Measurements from ENCODE around the gene GPRC5B.

GPRC5B gene

DNA sequence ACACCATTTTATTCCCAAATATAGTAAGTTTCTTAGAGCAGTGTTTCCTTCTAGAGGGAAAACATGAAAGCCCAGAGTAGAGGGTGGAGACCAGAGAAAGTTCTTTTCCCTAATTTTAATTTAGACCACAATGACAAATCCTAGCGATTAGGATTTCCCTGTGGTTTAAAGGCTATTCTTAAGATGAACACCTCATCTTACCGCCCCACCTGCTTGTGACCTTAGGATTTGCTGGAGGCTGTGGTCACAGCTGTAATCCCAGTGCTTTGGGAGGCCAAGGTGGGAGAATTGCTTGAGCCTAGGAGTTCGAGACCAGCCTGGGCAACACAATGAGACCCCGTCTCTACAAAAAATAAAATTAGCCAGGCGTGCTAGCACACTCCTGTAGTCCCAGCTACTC lies 51.1 kb downstream of the GPRC5B start:
- no peak for TF ChIP-seq CTCF (conservative IDR thresholded peaks at IDR 0.05; ENCODE audit: low read depth, low read length)
- no peak for DNase-seq (ENCODE audit: low read depth)
- no peak overlapping the region for H3K4me3 ChIP-seq (ENCODE audit: low read depth, low read length)

- no peak for TF ChIP-seq CTCF (conservative IDR thresholded peaks at IDR 0.05; ENCODE audit: low read depth, low read length)
- no peak for DNase-seq (ENCODE audit: low read depth)
- H3K4me3 ChIP-seq (ENCODE audit: low read depth, low read length): no peak overlapping the region
Observed at GRCh38 chr16:19833176-19833575, 51.5 kb downstream of the GPRC5B start.

GRCh38 chr16:19831678-19832077 lies 53.0 kb downstream of the GPRC5B start:
- DNase-seq (ENCODE audit: low read depth): peak; percentile 91
- H3K4me3 ChIP-seq (ENCODE audit: low read depth, low read length): no peak overlapping the region
- TF ChIP-seq CTCF (conservative IDR thresholded peaks at IDR 0.05; ENCODE audit: low read depth, low read length): no peak

DNA sequence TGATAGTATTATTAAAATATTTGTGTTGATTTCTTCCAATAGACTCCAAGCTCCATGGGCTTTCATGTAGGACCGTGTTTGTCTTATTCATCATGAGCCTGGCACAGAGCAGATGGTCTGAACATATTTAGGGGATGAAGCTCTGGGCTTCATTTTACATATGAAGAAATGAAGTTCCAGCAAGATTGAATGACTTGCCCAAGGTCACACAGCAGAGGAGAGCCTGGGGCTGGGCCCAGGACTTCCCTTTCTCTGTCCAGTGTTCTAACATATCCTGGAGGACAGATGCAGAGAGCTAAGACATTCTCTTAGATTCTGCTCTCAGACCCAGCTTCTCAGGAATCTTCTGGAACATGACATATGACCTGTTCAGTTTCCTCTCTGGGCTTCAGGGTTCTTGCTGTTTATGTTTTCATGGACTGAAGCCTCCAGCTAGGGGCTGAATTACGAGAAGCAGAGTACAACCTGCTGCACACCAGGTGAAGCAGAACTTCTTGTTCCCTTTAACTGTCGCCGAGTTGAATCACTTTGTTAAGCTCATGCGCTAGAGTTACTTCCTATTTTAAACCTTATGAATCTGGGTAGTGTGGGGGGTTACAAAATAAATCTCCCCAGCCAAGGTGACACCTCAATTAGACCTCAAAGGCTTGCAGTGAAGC lies 53.6 kb downstream of the GPRC5B start:
- no peak for TF ChIP-seq CTCF (conservative IDR thresholded peaks at IDR 0.05; ENCODE audit: low read depth, low read length)
- DNase-seq (ENCODE audit: low read depth): peak; percentile 71
- H3K4me3 ChIP-seq (ENCODE audit: low read depth, low read length): no peak overlapping the region

DNA sequence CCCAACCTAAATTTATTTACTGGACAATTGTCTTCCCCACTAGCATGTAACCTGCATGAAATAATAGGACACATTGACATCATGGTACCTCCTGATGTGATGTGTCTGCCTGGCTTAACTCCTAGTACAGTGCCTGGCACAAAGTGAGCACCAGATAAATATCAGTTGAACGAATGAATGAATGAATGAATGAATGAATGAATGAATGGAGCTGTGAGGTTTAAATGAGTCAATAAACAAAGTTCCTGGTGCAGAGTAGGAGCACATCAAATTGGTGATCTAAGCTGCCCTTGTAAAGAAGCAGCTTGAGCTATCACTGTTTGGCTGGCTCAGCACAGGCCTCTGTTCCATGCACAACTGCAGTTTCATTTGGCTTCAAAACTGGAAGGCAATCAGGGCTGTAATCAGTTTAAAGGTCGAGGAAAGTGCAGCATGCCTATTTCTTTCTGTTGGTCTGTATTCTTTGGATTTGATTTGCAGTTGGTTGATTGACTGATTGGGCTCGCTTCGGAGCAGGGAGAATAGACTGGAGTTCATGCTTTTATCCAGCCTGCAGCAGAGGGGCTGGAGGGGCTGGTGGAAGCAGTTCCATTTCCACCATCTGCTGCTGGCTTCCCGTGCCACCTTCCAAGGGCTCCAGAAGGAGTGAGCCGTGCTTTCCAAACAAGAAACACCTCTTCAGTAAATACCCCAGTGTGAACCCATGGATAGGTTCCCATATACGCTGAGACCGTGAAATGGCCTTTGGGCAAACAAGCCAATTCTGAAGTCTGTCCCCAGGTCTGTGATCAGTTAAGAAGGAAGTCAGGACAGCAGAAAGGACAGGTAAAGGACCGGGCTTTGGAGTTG lies 54.6 kb downstream of the GPRC5B start:
- DNase-seq (ENCODE audit: low read depth): no peak
- no peak for TF ChIP-seq CTCF (conservative IDR thresholded peaks at IDR 0.05; ENCODE audit: low read depth, low read length)
- H3K4me3 ChIP-seq (ENCODE audit: low read depth, low read length): no peak overlapping the region

DNA sequence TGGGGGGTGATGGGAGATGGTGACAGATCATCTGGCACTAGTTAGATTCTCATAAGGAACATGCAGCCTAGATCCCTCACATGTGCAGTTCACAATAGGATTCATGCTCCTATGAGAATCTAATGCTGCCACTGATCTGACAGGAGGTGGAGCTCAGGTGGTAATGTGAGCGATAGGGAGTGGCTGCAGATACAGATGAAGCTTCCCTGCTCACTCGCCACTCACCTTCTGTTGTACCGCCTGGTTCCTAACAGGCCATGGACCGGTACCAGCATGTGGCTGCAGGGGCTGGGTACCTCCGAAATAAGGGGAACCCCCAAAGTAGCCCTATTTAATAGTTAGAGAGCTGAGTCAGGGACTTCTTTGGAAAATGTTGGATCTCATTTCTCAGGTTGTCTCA lies 60.4 kb downstream of the GPRC5B start:
- no peak overlapping the region for H3K4me3 ChIP-seq (ENCODE audit: low read depth, low read length)
- TF ChIP-seq CTCF (conservative IDR thresholded peaks at IDR 0.05; ENCODE audit: low read depth, low read length): no peak
- no peak for DNase-seq (ENCODE audit: low read depth)

Data from choroid plexus epithelial cell (primary cell).